HG02588 (cell line): ENCODE results near the gene PIAS3.
"Not testable (repeated sequence)": the region's sequence is repeated elsewhere in the genome, so short reads cannot be mapped to it uniquely, and the experiment has no call there.

ENCODE experiments used
- ATAC-seq: cut with Tn5 transposase; IDR thresholded peaks from one replicate; pipeline ENCODE4 v1.9.1; 2021; ENCODE audit warnings: mild to moderate bottlenecking, moderate library complexity; ENCODE audit not compliant: unreplicated experiment

Gene PIAS3

GRCh38 chr1:145826030-145826429, 32.9 kb downstream of the PIAS3 start:
- ATAC-seq, result no peak

GRCh38 chr1:145824499-145824842, 34.4 kb downstream of the PIAS3 start:
- no peak for ATAC-seq

- ATAC-seq, result peak; percentile 80
These were observed 35.0 kb downstream of the PIAS3 start, which contains the start of the genes POLR3C and RNF115 for GRCh38 chr1:145823565-145824498. TSS of gene POLR3C (plus strand) at chr1:145824200. CDS start at chr1:145825777, 1,577 bp downstream. TSS of gene RNF115 (minus strand) at chr1:145824095. CDS start at chr1:145823873, 222 bp downstream.

GRCh38 chr1:145822779-145823331, 36.0 kb downstream of the PIAS3 start:
- not testable (repeated sequence) for ATAC-seq

- not testable (repeated sequence) for ATAC-seq
These were observed 40.8 kb downstream of the PIAS3 start for GRCh38 chr1:145818095-145818494.

- ATAC-seq, result not testable (repeated sequence)
These were observed 45.7 kb downstream of the PIAS3 start for GRCh38 chr1:145812977-145813810.

GRCh38 chr1:145806844-145807243, 52.0 kb downstream of the PIAS3 start:
- no peak for ATAC-seq

GRCh38 chr1:145806408-145806807, 52.5 kb downstream of the PIAS3 start:
- ATAC-seq, result no peak

- no peak for ATAC-seq
These were observed 53.8 kb downstream of the PIAS3 start for GRCh38 chr1:145805057-145805456.

- no peak for ATAC-seq
These were observed 54.4 kb downstream of the PIAS3 start for GRCh38 chr1:145804235-145805045.

- ATAC-seq, result no peak
These were observed 59.1 kb downstream of the PIAS3 start for GRCh38 chr1:145799806-145800205.
